ACHN (cell line): ENCODE results near the gene LCP2.

Experiments used
- DNase-seq: peaks from one replicate; pipeline ENCODE4 v3.0.0-alpha.2; 2015
- in situ Hi-C: cut with HindIII; loops from 2 replicates; pipeline ENCODE4 v1.10.0; 2017; ENCODE audit warnings: low sequenced_read_pairs, low pct_ligation_motif_present, low pct_unique_long_range_greater_than_20kb

The LCP2 gene

DNA sequence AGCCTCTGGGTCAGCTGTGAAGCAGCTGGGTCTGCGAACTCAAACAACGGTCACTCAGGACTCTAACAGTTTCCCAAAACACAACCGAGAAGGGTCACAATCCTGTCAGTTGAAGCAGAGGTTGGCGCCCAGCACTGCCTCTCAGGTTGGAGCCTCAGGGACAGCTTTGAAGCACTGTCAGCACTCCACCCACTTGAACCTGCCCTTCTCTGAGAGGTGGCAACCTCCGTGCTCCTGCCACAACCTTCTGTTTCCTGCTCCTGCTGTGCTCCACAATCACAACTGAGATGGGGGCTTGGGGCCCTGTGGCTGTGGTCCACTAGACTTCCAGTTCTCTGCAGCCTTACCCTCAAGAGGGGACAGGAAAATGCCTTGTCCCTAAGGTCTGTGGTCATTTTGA lies 21.7 kb upstream of the LCP2 start:
- in situ Hi-C loops = no loop called here
- DNase-seq = no peak

- in situ Hi-C loops = no loop called here
- DNase-seq = no peak
These were observed 19.9 kb upstream of the LCP2 start for GRCh38 chr5:170317499-170317898.

- in situ Hi-C loops = no loop called here
- no peak for DNase-seq
These were observed 19.4 kb upstream of the LCP2 start for GRCh38 chr5:170316937-170317336.

DNA sequence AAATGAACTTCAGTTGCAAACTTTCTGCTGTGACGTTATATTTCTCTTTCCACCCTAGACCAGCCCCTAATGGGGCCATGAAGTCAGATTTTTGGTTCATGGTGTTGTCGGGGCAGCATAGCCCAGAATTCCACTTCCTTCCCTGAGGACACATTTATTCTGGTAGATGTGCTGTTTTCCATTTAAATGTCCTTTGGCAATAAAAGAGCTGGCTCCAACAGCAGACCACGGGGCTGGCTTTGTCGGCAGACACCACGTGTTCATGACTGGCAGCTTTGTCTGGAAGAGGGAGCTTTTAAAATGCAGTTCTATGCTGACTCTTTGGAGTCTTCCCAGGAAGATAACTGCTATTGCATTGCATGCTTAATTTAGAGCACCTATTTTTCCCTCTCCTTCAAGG lies 17.6 kb upstream of the LCP2 start:
- no peak for DNase-seq
- in situ Hi-C loops = no loop called here

DNA sequence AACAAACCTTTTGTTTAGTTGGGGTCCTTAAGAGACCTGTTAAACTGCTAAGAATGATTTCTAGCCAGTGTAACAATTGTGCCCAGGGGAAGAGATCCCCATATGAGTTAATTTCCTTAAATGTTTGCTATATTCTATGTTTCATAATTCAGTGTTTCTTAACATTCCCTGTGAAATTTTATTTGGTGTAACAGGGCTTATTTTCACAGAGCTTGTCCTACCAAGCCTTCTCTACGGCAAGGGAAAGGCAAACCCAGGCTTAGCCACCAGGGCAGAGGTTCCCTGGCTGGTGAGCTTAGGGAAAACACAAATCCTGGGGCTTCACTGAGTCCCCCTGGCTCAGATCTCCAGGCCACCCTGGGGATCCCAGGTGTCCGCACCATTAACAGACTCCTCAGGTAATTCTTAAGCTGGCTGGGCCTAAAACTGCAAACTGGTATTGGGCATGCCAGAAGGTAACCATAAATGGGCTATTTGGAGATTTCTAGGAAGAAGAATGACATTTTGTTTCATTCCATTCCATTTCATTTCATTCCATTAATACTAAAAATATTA lies 17.0 kb upstream of the LCP2 start:
- in situ Hi-C loops = no loop called here
- no peak for DNase-seq

DNA sequence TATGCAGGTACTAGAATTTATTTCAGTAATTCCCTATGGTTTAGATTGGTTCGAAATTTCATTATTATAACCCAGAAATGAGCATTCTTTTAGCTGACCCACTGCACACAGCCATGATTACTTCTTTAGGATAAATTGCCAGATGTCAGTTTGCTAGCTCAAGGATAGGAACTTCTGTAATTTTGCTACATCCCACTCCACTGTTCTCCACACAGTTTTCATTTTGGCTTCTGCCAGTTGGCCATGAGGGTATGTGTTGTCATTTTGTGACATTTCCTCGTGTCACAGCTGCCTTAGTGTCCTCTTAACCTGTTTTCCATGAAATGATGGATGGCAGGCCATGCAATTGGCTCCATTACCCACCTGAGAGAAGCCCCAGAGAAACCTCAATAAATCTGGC lies 16.2 kb upstream of the LCP2 start:
- in situ Hi-C loops = no loop called here
- no peak for DNase-seq

DNA sequence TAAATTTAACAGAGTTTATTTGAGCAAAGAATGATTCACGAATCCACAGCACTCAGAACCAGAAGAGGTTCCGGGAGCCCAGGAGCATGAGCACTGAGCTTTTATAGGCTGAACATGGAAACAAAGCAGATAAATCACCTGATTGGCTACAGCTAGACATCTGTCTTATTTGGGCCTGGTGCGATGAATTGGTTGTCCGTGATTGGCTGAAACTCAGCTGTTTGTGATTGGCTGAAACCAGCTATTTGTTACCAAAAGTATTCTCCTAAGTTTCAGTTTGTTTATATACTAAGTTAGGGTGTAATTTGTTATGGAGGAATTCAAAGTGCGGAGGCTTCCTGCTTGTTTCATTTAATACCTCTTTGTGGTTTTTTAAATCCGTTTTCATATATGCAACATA lies 15.8 kb upstream of the LCP2 start:
- in situ Hi-C loops = no loop called here

DNA sequence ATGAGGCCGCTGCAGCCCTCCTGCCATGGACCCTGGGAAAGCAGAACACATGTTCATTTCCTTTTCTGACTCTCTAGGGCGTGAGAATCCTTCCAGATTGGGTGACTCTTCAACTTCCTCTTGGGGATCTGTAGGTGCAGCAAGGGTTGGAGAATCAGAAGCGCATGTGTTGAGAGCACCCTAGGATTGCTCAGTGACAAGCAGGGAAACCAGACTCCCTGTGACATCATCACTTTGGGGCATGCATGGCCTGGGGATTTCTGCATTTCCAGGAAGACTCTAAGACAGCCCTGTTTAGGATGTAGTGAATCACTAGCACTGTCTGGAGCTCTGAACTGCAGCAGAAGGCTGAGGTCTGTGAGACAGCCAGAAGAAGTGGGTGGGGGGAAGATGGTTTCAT lies 15.1 kb upstream of the LCP2 start:
- in situ Hi-C loops = no loop called here
- no peak for DNase-seq

More for the DNA sequence above, 15.8 kb upstream of the LCP2 start:
- DNase-seq = no peak

- no peak for DNase-seq
These were observed 14.7 kb upstream of the LCP2 start for GRCh38 chr5:170312301-170312595.

DNA sequence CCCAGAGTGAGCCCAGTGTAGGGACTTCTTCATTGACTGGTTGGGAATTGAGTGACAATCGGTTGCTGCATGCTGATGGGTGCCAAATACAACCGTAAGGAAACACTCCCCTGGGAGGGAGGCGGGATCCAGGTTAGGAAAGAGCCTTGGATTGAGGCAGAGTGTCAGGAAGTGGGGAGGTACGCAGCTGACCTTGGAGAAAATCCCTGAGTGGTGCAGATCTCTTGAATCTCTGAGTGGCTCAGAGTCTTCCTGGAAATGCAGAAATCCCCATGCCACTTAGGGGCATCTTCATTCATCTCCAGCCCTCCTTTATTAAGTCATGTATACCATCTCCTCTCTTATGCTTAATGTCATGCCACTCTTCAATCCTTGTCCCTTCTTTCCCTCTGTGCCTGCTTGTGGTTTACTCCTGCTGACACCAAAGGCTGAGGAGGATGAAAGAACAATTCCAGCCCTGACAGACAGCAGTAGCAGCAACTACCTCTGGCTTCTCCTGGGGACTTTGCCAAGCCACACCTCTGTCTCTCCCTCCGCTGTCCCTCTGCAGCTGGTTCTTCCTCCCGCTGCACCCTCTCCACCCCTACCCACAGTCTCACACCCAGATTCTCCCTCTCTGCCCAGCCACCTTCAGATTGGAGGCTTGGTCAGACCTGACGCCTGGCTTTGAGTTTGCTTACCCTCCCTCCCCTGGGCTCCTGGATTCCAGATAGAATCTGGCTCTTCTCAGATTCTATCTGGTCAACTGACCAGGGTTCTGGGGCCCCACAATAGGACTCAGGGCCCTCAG lies 14.1 kb upstream of the LCP2 start:
- no peak for DNase-seq
- in situ Hi-C loops = no loop called here

More at GRCh38 chr5:170312301-170312595, 14.7 kb upstream of the LCP2 start:
- in situ Hi-C loops = no loop called here

DNA sequence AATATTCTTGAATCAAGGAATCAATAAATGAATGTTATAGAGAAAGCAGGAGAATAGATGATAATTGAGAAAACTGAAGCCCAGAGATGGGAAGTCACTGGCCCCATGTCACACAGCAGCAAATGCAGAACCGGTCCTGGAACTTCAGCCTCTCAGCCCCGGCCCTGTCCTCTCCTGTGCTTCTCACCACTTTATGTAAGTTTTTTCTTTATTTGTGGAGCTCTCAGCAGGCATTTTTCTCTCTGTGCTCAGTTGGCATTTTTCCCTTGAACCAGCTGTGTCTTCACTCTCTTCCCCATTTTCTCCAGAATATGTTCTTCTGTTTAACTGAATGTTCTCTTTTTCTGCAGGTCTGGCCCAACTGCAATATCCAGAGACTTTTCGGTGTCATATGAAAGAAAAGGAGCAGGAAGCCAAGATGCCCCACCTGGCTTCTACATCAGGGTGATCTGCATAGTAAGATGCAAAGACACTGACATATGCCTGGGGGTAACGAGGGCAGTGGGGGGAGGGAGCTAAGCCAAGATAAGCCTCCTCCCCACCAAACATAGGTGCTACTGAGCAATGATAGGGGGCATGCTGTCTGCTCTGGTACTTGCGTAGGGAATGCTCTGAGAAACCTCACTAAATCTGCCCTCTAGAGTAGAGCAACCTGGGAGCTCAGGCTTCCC lies 12.8 kb upstream of the LCP2 start:
- in situ Hi-C loops = no loop called here
- no peak for DNase-seq

- no peak for DNase-seq
- in situ Hi-C loops = no loop called here
These were observed 11.1 kb upstream of the LCP2 start for GRCh38 chr5:170308686-170309085.

GRCh38 chr5:170307575-170308465 lies 10.2 kb upstream of the LCP2 start:
- in situ Hi-C loops = no loop called here
- peak; percentile 38 for DNase-seq

DNA sequence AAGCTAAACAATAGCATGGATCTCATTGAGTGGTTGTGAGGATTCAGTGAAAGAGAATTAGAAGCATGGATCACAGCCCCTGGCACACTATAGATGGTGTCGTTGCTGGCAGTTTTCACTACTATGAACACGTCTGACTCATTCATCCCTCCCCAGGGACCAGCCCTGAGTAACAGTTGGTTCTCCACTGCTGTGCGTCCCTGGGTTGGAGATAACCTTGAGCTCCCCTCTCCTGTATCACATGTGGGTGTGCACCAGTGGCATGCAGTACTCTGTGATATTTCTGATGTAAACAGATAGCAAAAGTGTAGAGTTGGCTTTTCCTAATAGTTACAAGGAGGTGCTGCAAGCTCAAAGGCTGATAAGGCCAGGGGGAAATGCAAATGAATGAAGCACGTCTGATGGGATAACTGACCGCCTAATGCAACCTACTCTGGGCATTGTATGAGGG lies 8.8 kb upstream of the LCP2 start:
- DNase-seq = peak; percentile 4
- in situ Hi-C loops = no loop called here

DNA sequence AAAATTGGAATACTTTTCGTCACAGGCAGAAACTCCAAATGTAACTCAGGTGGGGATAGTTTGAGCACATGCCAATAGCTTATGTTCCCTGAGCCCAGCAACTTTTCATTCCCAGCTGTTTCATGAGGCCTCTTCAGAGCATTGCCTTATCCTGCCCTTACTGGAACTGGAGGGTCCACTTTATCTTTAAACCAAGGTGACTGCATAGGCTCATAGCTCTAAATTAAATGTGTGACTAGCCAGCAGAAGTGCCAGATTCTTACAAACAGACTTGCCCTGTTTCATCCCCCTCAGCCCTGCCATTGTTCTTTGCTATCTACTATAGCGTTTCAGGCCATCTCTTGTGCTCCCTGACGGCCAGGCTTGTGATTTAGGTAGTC lies 8.1 kb upstream of the LCP2 start:
- no peak for DNase-seq
- in situ Hi-C loops = no loop called here

DNA sequence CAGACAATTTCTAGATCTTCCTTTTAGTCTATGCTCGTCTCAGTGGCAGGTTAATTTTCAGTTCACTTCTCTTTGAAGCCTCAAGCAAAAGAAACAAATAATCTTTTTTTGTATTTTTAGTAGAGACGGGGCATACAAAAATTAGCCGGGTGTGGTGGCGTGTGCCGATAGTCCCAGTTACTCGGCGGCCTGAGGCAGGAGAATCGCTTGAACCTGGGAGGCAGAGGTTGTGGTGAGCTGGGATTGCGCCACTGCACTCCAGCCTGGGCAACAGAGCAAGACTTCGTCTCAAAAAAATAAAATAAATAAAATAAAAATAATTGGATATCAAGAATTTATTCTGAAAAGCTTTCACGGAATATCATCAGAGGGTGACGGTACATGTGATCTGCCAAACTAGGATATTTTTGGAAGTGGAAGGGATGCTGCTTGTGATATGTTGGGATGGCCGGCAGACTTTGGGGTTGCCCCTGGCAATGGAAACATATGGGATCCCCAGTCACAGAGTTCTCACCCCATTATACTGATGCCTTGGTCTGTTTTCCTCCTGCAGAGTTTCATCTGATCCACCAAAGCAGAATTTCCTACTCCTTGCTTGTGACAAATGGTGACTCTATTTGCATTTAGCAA lies 7.6 kb upstream of the LCP2 start:
- no peak for DNase-seq
- in situ Hi-C loops = no loop called here

DNA sequence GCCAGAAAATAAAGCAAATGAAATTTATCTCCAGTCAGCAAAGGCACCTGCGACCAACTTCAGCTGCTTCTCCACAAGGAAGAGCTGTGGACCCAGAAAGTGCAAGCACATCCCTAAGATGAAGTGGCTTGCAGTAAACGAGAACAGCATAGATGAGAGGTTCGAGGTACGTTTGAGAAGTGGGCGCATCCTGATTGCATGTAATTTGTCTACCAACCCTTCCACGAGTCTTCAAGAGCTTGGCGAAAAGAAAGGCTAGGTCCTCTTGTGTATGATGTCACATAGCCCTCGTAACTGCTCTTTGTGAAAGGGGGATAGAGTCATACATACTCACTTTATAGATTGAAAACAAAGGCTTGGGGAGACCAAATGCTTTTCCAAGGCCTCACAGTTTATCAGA lies 6.0 kb upstream of the LCP2 start:
- in situ Hi-C loops = no loop called here
- no peak for DNase-seq

DNA sequence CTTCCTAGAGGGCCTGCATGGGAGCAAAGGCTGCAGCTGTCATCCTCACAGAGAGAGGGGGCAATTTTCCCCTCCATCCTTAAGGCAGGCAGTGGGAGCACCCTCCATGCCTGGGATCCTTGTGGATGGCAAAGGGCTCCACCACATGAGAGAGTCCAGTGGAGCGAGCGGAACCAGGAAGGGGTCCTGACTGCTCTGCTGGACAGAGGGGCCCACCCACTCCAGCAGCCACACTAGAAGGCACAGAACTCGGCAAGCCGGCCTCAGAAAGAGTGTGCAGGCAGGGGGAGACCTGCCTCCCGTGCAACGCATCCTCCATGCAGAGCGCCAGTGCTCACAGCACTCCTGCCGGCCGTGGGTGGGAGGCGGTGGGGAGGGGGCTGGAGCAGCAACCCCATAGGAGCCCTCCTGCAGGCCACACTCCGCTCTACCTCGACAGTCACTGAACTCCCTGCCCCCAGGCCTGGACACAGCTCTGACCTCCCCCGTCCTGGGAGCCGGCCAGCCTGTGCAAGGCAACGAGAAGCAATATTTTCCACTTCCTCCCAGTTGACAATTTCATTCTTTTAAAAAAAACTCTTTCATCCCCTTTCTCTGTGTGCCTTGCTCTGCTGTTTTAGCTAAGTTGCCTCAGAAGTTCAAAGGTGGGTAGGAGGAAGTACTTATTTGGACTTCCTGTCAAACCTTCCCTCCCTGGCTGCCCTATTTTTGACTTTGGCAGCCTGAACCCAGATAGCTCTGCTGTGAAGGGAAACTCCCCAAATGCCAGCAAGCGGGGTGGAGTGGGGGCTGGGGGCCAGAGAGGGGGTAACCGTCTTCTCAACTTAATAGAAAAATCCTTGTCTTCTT lies 5.3 kb upstream of the LCP2 start:
- in situ Hi-C loops = no loop called here
- no peak for DNase-seq
